Measurements from ENCODE around the gene TANC2.
A peak's percentile ranks its signal among the peaks of the same experiment; 100 is the strongest.
"Not testable (repeated sequence)": the region's sequence is repeated elsewhere in the genome, so short reads cannot be mapped to it uniquely, and the experiment has no call there.

TANC2 gene

DNA sequence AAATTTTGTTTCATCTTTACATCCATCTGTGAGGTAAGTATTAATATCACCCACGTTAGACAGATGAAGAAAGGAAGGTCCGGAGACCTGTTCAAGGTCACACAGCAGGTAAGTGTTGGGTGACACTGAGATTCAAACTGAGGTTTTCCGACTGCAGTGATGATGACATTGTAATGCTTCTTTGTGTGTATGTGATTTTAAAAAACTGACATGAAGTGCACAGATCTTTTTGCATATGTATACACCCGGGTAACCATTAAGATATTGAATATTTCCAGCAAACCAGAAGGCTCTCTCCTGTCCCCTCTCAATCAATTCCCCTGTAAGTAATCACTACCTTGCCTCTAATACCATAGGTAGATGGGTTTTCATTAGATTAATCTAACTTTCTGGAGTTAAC, 1.5 kb upstream of the TANC2 start:
- DNase-seq (ENCODE audit: low read depth in 2 of 2) = no peak

DNA sequence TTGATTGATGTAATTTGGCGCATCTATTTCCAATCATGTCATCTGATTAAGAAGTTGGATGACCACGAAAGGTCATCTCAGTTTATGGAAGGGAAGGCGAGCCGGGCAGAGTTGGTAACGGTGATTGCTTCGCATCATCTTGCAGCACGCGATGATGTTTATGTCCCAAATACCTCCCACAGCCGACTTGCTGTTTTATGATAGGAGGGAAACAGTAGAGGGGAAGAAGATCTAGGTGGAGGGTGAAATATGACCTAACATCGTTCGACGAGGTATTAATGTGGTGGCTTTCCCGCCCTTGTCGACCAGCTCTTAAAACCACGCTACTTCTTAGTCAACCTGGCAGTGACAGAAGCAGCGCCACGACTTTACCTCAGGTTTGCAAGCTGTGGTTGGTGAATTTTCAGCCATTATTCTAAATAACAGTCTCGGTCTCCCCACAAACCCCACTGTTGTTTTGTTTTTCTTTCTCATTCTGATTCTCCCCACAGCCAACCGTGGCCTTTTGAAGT, 805 bp upstream of the TANC2 start:
- DNase-seq (ENCODE audit: low read depth in 2 of 2) = no peak

DNA sequence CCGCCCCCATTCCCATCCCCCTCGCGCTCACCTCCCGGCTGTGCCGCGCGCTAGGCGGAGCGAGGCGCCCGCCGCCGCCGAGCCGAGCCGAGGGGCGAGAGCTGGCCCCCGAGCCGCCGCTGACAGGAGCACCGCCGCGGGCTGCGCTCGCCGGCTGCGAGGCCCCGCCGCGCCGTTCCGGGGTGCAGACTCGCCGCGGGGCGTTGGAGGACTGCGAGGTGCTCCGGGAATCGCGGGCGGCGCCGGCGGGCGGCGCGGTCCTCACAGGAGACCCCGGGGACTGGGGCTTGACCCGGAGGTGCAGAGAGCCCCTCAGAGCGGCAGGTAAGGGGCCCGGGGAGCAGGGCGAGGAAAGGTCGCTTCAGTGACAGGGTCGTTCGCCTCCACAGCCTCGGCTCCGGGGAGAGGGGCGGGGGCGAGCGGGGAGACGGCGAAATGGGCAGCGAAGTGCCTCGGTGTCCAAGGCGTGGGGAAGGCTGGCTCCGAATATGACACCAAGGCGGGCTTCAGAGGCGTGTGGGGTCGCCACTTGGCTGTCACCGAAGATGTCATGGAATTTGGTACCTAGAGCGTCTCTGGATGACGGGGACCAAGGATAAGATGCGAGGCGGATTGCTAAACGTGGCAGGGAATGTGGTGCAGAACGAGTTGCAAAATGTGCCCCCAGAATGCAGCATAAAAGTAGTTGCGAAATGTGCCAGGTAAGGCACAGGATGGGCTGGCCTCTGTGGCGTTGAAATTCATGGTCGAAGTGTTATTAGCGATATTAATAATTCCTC, 580 bp downstream of the TANC2 start:
- no peak for DNase-seq (ENCODE audit: low read depth in 2 of 2)

DNA sequence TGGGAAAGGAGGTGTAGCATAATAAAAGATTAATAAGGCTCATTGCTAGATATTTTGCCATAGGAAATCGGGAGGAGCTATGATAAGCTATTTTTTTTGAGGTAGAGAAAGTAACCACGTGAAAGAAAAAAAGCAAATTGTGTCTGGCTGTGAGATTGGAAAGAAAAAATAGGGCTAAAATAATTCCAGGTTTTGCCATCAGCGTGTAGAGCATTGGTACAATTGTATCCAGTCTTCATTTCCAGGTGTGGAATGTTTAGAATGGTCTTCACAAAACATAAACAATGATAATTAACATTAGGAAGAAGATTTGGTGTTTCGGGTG, 1.1 kb downstream of the TANC2 start:
- no peak for DNase-seq (ENCODE audit: low read depth in 2 of 2)

DNA sequence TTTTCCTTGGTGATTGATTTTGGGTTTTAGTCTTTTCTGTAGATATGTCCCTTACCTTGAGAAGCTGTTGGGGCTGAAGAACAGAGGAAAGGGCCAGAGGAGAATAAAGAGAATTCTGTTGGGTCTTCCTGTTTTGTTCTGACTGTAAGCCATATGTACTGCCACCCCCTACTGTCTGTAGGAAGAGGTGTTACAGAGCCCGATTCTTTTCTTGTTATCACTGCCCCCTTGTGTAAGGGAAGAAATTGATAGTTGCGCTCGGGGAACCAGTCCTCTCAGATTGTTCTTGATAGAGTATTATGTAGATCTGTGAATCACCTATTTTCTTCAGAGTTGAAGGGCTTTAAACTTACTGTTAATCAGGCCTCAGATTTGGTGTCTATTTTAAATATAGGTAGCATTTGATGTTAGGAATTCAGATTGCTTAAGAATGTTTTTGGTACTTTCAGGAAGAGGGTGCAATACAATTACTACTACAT, 2.4 kb downstream of the TANC2 start:
- peak; percentile 73 to 76 for DNase-seq (ENCODE audit: low read depth in 2 of 2)

DNA sequence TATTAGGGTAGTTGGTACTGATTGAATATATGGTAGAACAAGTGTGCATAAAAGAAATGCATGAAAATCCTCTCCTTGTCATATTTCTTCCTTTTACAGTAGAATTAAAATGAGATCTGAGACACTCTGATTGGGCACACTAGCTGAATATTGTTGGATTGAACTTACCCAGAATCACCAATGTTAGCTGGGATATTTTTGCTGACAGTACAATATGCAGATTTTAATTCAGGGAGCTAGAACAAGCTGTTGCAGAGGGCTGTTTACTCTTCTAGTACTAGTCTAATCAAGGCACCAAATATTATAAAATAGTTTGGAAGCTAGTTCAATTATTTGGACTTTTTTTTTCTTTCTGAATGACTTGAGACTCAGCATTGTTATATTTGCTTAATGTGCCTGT, 4.6 kb downstream of the TANC2 start:
- no peak for DNase-seq (ENCODE audit: low read depth in 2 of 2)

DNA sequence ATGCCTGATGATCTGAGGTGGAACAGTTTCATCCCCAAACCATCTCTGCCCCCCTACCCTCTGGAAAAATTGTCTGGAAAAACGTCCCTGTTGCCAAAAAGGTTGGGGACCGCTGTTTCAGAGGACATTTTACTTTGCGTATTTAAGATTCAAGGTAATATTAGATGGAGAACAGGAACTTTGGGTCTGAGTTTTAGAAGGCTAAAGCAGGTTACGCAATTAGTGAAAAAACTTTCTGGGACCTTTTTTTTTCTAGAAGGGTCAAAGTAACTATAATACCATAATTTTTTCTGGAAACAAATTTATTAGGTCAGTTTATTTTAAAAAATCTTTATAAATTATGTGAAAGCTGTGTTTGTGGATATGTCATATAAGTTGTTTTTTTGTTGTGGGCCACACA, 5.8 kb downstream of the TANC2 start:
- DNase-seq (ENCODE audit: low read depth in 2 of 2) = no peak

DNA sequence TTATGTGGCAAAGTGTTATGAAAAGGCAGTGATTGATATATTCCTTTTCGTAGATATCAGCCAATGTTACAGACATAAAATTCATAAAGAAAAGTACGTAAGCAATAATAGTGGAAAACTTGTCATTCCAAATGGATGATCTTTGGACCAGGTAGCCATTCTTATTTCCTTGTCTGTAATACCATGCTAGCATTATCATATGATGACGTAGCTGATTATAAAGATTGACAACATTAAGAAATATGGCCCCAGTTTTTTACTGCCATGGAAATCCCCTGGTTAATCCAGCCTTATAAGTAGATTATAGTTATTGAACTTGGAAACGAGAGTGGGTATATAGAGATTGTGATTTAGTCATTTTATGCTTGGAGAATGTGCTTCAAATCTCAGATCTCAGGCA, 8.8 kb downstream of the TANC2 start:
- DNase-seq (ENCODE audit: low read depth in 2 of 2) = no peak

DNA sequence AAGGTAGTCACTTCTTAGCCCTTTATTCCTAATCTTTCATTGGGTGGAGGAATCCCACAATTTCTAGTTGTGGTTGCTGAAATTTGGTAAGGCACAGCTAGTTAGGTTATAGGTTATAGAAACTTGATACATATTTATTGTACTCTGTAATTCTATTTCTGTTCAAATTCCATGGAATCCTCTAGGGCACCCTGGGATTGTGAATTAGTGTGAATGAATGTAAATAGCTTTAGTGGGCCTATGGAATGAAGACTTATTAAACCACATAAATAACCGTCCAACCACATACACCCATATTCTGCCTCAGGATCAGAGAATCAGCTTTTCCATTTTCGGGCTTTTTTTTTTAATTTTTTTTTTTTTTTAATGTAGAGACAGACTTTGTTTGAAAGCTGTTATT, 9.2 kb downstream of the TANC2 start:
- peak in 1 of 2 experiments; percentile 49 for DNase-seq (ENCODE audit: low read depth in 2 of 2)

DNA sequence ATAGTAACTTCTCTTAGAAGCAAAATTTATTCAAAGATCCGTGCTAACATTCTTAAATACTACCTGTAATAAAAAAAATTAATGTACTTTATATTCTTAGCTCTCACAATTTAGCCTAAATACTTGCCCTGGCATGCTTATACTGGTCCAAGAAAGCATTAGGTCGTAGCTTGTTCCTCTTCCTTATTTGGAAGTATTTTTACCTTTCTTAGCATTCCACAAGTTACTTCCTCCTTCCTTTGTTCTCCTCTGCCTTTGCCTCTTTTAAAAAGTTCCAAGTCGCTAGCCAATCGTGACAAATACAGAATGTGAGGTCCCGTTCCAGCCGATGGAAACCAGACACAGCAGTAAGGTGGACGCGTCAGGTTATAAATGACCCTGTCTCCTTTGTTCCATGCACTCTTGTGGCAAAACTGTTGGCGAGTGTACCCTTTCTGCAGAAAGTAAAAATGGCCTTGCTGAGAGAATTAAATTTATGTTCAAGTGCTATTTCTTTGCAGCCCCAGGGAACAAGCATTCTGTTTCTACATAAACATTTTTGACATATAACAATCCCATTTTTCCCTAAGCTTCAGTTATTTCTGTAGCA, 10.7 kb downstream of the TANC2 start:
- not testable (repeated sequence) for DNase-seq (ENCODE audit: low read depth in 2 of 2)

DNA sequence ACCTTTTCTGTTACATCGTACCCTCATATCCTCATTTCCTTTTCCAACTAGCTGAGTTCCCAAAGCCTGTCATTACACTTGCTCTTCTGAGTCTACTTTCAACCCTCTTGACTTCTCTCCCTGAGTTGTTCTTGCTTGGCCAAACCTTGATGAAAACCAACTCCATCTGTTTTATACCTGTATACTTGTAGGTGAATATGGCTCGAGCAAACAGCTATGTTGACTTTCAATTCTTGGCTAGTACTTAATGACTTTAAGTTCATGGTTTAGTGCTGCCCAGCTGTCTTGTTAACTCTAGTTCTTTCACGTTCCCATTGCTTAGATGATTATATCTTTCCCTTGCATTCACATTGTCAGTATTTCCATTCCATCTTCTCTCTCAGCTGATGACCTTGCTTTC, 14.8 kb downstream of the TANC2 start:
- DNase-seq (ENCODE audit: low read depth in 2 of 2) = no peak

DNA sequence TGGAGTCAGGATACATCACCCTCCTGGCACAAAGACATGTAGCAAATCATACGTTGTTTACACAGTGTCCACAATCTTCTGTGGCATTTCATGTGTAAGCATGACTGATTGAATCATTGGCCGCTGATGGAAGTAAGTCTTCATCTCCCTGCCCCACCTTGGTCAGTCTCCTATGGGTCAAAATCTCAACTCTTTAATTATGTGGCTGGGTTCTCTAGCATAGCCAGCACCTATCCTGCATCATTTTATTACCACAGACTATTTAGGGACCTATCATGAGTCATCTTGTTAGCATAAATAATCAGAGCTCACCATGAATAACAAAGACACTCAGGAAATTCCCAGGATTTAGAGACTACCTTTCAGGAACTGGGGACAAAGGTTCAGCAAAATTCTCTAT, 15.9 kb downstream of the TANC2 start:
- DNase-seq (ENCODE audit: low read depth in 2 of 2) = no peak

DNA sequence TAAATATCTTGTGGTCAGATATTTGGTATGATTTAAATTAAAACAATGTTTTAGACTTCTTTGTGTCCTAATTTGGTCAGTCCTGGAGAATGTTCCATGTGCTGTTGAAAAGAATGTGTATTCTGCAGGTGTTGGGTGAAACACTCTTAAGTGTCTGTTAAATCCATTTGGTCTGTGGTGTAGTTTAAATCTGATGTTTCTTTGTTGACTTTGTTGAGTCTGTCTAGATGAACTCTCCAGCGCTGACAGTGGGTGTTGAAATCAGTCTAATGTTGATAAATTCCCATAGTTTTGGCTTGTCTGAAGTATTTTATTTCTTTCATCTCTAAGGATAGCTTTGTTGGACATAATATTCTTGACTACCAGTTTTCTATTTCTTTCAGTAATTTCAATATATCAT, 18.8 kb downstream of the TANC2 start:
- DNase-seq (ENCODE audit: low read depth in 2 of 2) = no peak

DNA sequence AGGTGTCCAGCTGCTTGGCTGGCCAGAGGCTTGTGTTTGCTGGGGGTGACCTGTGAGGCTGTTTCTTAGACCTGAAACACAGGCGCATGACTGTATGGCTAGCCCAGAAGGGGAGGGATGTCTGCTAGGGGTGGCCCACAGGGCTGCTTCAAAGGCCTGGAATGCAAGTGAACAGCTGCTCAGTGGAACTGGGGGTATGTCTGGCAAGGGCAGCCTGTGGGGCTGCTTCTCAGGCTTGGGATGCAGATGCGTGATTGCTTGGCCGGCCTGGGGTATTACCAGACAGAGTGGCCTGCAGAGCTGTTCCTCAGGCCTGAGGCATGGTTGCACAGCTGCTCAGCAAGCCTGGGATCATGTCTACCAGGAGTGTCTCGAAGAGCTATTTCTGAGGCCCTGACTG, 20.5 kb downstream of the TANC2 start:
- DNase-seq (ENCODE audit: low read depth in 2 of 2) = no peak

DNA sequence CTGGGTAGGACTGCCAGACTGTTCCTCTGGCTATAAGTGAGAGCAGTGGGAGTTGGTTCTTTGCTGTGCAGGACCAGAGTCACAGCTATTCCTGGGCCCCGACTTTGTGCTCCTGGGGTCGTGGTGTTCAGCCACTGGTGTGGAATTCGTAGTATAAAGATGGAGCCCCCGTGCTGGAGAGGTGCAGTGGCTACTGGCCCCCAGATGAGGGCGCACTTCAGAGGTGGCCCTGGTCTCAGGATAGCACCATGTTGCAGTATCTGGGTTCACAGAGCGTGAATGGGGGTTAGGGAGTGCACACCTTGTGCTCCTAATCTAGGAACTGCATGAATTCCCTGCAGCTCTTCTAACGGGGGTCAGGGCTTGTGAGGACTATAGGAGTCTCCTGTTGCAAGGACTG, 21.1 kb downstream of the TANC2 start:
- no peak for DNase-seq (ENCODE audit: low read depth in 2 of 2)

DNA sequence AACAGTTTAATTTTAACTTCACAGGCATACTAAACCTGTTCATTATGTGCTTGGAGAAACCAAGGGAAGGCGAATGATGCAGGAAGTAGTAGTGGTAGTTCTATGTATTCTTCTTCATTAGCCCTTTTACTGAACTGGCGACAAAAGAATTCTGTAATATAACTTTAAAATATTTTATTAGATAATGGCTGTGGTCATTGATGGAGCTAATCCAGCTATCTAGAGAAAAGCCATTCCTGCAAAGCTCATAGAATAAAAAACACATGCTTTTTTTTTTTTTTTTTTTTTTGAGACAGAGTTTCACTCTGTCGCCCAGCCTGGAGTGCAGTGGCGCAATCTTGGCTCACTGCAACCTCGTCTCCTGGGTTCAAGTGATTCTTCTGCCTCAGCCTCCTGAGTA, 23.5 kb downstream of the TANC2 start:
- no peak for DNase-seq (ENCODE audit: low read depth in 2 of 2)

DNA sequence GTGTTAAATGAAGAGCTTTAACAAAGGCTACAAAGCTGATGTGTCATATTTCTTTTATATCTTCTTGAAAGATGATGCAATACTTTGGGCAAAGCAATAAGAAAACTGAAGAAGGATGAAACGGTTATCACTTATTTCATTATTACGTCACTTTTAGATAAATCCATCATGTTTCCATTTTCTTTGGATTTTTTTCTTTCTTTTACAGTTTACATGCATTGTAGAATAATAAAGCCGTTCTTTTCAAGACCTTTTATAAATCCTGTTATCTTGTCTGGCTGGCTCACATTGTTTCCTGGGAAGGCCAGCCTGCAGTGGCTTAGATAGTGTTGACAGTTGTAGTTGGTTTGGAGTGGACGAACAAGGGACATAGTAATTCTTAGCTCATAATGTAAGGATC, 28.9 kb downstream of the TANC2 start:
- DNase-seq (ENCODE audit: low read depth in 2 of 2) = no peak

DNA sequence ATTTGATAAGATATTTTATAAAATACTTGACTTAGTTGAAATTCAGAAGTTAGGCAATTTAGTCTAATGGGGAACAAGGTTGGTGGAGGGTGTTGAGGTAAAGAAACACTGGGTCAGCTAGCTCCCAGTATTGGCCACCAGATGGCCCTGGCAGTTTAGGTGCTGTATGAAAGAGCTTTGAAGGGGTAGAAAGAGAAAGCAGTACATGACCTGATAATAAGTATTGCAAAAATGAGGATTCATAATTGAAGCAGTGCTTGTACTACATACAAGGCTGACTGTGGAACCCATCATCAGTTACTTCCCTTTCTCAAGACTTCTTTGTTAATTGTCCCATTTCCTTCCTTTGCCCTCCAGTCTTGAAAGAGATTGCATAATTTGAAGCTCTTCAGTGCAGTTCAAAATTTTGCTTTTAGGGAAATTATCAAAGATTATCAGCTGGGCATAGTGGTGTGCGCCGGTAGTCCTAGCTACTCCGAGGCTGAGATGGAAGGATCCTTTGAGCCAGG, 29.4 kb downstream of the TANC2 start:
- DNase-seq (ENCODE audit: low read depth in 2 of 2) = no peak

DNA sequence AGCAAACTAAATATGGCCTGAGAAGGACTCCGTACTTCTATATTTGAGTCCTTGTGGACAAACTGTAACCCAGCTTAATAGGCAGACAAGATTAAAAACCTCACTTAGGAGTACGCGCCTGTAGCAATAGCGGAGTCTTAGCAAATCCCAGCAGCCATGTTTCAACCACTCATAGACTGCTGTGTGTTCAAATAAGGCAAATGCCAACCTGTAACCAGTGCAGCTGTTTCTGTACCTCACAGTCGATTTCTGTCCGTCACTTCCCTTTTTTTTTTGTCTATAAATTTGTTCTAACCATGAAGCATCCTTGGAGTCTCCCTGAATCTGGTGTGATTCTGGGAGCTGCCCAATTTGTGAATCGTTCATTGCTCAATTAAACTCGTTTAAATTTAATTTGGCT, 30.2 kb downstream of the TANC2 start:
- no peak for DNase-seq (ENCODE audit: low read depth in 2 of 2)

DNA sequence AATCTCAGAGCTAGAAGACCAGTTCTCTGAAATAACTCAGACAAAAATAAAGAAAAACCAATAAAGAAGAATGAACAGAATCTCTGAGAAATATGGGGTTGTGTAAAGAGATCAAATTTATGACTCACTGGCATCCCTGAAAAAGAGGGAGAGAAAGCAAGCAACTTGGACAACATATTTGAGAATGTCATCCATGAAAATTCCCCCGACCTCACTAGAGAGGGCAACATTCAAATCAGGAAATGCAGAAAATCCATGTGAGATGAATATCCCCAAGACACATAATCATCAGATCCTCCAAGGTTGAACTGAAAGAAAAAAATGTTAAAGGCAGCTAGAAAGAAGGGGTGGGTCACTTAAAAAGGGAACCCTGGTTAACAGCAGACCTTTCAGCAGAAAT, 32.1 kb downstream of the TANC2 start:
- no peak for DNase-seq (ENCODE audit: low read depth in 2 of 2)

DNA sequence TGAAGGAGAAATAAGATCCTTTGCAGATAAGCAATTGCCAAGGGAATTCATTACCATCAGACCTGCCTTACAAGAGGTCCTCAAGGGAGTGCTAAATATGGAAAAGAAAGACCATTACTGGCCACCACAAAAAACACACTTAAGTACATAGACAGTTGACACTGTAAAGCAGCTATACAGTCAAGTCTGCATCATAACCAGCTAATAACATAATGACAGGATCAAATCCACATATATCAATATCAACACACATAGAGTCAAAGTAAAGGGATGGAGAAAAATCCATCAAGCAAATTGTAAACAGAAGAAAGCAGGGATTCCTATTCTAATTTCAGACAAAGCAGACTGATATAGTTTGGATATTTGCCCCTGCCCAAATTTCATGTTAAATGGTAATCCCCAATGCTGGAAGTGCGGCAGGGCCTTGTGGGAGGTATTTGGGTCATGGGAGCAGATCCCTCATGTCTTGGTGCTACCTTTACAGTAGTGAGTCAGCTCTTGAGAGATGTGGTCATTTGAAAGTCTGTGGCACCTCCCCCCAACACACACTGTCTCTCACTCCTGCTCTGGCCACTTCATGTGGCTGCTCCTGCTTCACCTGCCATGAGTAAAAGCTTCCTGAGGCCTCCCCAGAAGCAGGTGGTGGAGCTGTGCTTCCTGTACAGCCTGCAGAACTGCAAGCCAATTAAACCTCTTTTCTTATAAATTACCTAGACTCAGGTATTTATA, 32.8 kb downstream of the TANC2 start:
- DNase-seq (ENCODE audit: low read depth in 2 of 2) = no peak

DNA sequence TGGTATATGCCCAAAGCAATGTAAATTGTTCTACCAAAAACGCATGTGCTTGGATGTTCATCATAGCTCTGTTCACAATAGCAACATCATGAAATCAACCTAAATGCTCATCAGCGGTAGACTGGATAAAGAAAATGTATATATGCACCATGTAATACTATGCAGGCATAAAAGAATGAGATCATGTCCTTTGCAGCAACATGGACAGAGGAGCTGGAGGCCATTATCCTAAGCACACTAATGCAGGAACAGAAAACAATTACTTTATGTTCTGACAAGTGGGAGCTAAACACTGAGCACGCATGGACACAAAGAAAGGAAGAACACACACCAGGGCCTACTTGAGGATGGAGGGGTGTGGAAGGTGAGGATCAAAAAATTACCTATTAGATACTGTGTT, 33.7 kb downstream of the TANC2 start:
- DNase-seq (ENCODE audit: low read depth in 2 of 2) = no peak
